ENCODE results near the gene ZMYM3. TPM values are rescaled to one million over a fixed set of nuclear protein-coding genes. Genes with fewer than 3 reads are reported as not detected.

Gene ZMYM3
- total and polyA plus RNA-seq, 12 donors: 23.0 to 77.3 (median 37.9) TPM

DNA sequence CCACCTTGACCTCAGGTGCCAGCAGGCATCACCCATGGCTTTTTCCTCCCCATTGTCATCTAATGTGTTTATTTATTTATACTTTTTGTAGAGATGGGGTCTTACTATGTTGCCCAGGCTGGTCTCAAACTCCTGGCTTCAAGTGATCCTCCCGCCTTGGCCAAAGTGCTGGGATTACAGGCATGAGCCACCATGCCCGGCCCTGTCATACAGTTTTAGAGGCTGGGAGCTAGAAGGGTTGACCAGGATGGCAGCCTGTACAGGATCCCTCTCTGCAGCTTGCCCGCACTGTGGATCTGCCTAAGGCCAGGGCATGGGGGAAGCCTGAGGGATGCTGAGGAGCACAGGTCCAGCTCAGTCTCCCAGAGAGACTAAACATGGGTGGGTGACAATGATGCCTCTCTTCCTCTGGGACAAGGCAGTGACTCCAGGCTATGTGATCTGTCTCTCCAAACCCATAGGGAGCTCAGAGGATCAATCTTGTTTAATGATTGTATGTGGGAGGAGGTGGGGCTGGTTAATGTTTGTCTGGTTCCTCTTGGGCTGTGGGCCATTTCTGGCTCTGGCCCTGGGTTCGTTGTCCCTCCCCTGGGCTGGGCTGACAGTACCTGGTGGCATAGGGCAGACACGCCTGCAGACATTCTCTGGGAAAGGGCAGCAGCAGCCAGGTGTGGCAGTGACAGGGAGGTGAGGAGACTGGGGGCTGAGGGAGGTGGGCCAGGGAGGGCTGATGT lies 39.2 kb downstream of the ZMYM3 start:
- no peaks in the 10 kb centered on the region for H3K9me3 ChIP-seq (replicated peaks in 1 of 3)
- no peaks in the 10 kb centered on the region for H3K36me3 ChIP-seq (replicated peaks in 1 of 2)
- H3K27me3 ChIP-seq: peaks cover 3% of the 10 kb centered on the region
- H3K4me3 ChIP-seq: no peak overlapping the region
- H3K4me1 ChIP-seq (replicated peaks in 1 of 2): no peaks in the 10 kb centered on the region
- WGBS, 4 donors: 71 to 100% (median 82%) methylated on average over 2 to 5 of the region's 5 CpGs
- no peak overlapping the region for H3K27ac ChIP-seq
- TF ChIP-seq, protein P1, sequence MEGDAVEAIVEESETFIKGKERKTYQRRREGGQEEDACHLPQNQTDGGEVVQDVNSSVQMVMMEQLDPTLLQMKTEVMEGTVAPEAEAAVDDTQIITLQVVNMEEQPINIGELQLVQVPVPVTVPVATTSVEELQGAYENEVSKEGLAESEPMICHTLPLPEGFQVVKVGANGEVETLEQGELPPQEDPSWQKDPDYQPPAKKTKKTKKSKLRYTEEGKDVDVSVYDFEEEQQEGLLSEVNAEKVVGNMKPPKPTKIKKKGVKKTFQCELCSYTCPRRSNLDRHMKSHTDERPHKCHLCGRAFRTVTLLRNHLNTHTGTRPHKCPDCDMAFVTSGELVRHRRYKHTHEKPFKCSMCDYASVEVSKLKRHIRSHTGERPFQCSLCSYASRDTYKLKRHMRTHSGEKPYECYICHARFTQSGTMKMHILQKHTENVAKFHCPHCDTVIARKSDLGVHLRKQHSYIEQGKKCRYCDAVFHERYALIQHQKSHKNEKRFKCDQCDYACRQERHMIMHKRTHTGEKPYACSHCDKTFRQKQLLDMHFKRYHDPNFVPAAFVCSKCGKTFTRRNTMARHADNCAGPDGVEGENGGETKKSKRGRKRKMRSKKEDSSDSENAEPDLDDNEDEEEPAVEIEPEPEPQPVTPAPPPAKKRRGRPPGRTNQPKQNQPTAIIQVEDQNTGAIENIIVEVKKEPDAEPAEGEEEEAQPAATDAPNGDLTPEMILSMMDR (IDR thresholded peaks at IDR 0.05): no peak
- TF ChIP-seq POLR2A (IDR thresholded peaks at IDR 0.05): no peak
- no peak for DNase-seq
- intact Hi-C loops (cut with DNase I): no loop called here

DNA sequence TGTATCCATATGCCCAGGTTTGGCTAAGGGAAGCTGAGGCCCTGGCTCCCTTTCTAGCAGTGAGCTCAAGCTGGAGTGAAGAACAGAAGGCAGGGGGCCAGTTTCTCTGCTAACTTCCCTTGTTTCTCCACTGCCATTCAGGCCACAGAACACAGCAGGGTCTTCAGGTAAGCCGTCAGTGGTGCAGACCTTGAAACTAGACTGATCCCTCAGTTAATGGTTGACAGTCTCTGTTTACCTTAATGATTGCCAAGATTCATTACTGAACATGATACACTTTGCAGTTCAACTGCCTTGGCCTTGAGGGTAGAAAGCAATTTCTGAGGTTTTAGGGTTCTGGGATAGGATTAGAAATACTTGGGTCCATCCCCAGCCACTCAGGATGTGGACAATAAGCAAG lies 39.8 kb downstream of the ZMYM3 start:
- TF ChIP-seq POLR2A (IDR thresholded peaks at IDR 0.05): no peak
- TF ChIP-seq, protein P1 (IDR thresholded peaks at IDR 0.05): no peak
- Histone ChIP-seq H3K9me3 (replicated peaks in 1 of 3) (no peaks in the 10 kb centered on the region), H3K27ac (no peak overlapping the region), H3K27me3 (peaks cover 3% of the 10 kb centered on the region), H3K36me3 (replicated peaks in 1 of 2) (no peaks in the 10 kb centered on the region), H3K4me1 (replicated peaks in 1 of 2) (no peaks in the 10 kb centered on the region), H3K4me3 (no peak overlapping the region)
- intact Hi-C loops (cut with DNase I): no loop called here
- no peak for DNase-seq
- WGBS, 4 donors: 67 to 73% (median 68%) methylated on average over 1 of the region's 1 CpG; no CpG with 5 or more reads in 1 of the 4 donors

DNA sequence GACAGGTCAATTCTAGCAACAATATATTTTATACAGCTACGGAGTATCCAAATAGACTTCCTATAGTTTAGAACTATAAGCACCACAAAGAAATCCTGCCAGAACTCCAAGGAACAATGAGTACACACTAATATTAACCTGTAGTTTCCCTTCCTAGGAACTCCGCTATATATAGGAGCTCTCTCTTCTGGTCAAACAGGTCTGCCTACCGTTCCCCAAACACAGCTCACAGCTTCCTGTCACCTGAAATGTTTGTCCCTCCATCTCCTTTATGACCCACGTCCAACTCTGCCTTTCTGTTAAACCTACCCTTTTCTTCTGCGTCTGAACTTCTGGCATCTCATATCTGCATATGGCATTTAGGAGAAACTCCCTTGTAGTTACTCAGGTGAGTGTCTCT lies 41.4 kb downstream of the ZMYM3 start:
- Histone ChIP-seq H3K27ac (no peak overlapping the region), H3K4me3 (no peak overlapping the region), H3K27me3 (no peaks in the 10 kb centered on the region), H3K9me3 (replicated peaks in 1 of 3) (no peaks in the 10 kb centered on the region), H3K4me1 (replicated peaks in 1 of 2) (no peaks in the 10 kb centered on the region), H3K36me3 (replicated peaks in 1 of 2) (no peaks in the 10 kb centered on the region)
- DNase-seq: no peak
- intact Hi-C loops (cut with DNase I): no loop called here
- TF ChIP-seq, protein P1 (IDR thresholded peaks at IDR 0.05): no peak
- TF ChIP-seq POLR2A (IDR thresholded peaks at IDR 0.05): no peak
- 62 to 73% (median 71%) methylated on average over 5 of the region's 5 CpGs for WGBS, 4 donors

DNA sequence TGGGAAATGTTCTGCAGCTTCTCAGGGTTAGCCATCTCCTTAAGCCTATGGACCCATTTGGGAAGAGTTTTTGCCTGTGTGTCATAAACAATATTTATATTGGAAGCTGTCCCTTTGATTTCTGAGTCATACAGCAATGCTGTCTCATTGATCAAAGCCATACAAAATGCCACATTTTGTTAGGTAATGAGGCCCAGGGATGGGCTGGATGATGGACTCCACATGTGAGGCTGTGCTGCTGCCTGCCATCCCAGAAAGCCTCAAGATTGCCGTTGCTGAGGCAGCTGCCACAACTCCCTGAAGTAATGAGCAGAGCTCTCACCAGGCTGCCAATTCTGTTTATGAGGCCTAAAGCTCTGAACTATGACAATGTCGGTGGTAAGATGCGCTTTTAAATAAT lies 43.1 kb downstream of the ZMYM3 start:
- Histone ChIP-seq H3K9me3 (replicated peaks in 1 of 3) (no peaks in the 10 kb centered on the region), H3K27ac (no peak overlapping the region), H3K4me1 (replicated peaks in 1 of 2) (no peaks in the 10 kb centered on the region), H3K36me3 (replicated peaks in 1 of 2) (no peaks in the 10 kb centered on the region), H3K4me3 (no peak overlapping the region), H3K27me3 (no peaks in the 10 kb centered on the region)
- intact Hi-C loops (cut with DNase I): no loop called here
- 69 to 81% (median 73%) methylated on average over 3 of the region's 3 CpGs; no CpG with 5 or more reads in 1 of the 4 donors for WGBS, 4 donors
- DNase-seq: no peak
- no peak for TF ChIP-seq POLR2A (IDR thresholded peaks at IDR 0.05)
- TF ChIP-seq, protein P1 (IDR thresholded peaks at IDR 0.05): no peak

Measured in adrenal gland (tissue), 12 donors.